Inflammatory macrophage (primary cell): ENCODE measurements around the gene LMO7.
"Not testable (repeated sequence)": the region's sequence is repeated elsewhere in the genome, so short reads cannot be mapped to it uniquely, and the experiment has no call there.

ENCODE experiments used
- DNase-seq, 2 donors: peaks; one replicate each; pipeline ENCODE4 v3.0.0-alpha.2; 2020 to 2022

Gene LMO7

GRCh38 chr13:75702476-75702875 lies 66.3 kb downstream of the LMO7 start:
- peak; percentile 27 to 78 for DNase-seq

- DNase-seq: no peak
Measured at GRCh38 chr13:75703769-75704168, 67.6 kb downstream of the LMO7 start.

- no peak for DNase-seq
Measured at GRCh38 chr13:75704194-75704926, 68.2 kb downstream of the LMO7 start.

- DNase-seq: no peak
Measured at GRCh38 chr13:75704927-75705288, 68.8 kb downstream of the LMO7 start.

GRCh38 chr13:75705395-75705794 lies 69.3 kb downstream of the LMO7 start:
- DNase-seq: no peak

- no peak for DNase-seq
Measured at GRCh38 chr13:75705908-75706307, 69.8 kb downstream of the LMO7 start.

GRCh38 chr13:75713852-75714251 lies 77.7 kb downstream of the LMO7 start:
- no peak for DNase-seq

GRCh38 chr13:75715601-75716523 lies 79.7 kb downstream of the LMO7 start:
- peak in 1 of 2 donors; percentile 14 for DNase-seq

- DNase-seq: no peak
Measured at GRCh38 chr13:75717525-75717924, 81.4 kb downstream of the LMO7 start.

GRCh38 chr13:75721307-75721706 lies 85.2 kb downstream of the LMO7 start:
- DNase-seq: no peak

- DNase-seq: no peak
Measured at GRCh38 chr13:75723901-75724300, 87.8 kb downstream of the LMO7 start.

GRCh38 chr13:75724752-75725517 lies 88.8 kb downstream of the LMO7 start:
- DNase-seq: no peak

GRCh38 chr13:75725736-75726135 lies 89.6 kb downstream of the LMO7 start:
- DNase-seq: no peak

GRCh38 chr13:75726306-75726705 lies 90.2 kb downstream of the LMO7 start:
- no peak for DNase-seq

- DNase-seq: not testable (repeated sequence)
Measured at GRCh38 chr13:75733113-75733512, 97.0 kb downstream of the LMO7 start.

GRCh38 chr13:75736173-75736572 lies 100.0 kb downstream of the LMO7 start:
- DNase-seq: no peak

- no peak for DNase-seq
Measured at GRCh38 chr13:75738841-75739240, 102.7 kb downstream of the LMO7 start.

GRCh38 chr13:75739244-75739868 lies 103.2 kb downstream of the LMO7 start:
- no peak for DNase-seq

GRCh38 chr13:75740031-75740430 lies 103.9 kb downstream of the LMO7 start:
- DNase-seq: no peak

- not testable (repeated sequence) for DNase-seq
Measured at GRCh38 chr13:75743072-75743471, 106.9 kb downstream of the LMO7 start.

GRCh38 chr13:75744127-75744526 lies 108.0 kb downstream of the LMO7 start:
- no peak for DNase-seq

- DNase-seq: no peak
Measured at GRCh38 chr13:75745387-75745786, 109.3 kb downstream of the LMO7 start.

- DNase-seq: no peak
Measured at GRCh38 chr13:75748874-75749273, 112.7 kb downstream of the LMO7 start.
